Central memory CD8-positive, alpha-beta T cell (primary cell): Measurements from ENCODE around the gene COL4A5.

Experiments used
- ATAC-seq: fragments of 150-1000 bp; cut with Tn5 transposase; replicated peaks from 2 replicates; pipeline ENCODE4 v1.10.0; 2022; ENCODE audit warnings: mild to moderate bottlenecking, moderate FRiP score, moderate number of reproducible peaks; ENCODE audit not compliant: poor library complexity, severe bottlenecking; ENCODE audit errors: extremely low read depth
- DNase-seq, 2 donors: peaks; one replicate each; pipeline ENCODE4 v3.0.0; 2021; ENCODE audit warnings: low spot score in 2 of 2
- H3K27ac Mint-ChIP-seq: one replicate; pipeline ENCODE4 v1.8.0; 2022; ENCODE audit warnings: low read depth, mild to moderate bottlenecking, moderate library complexity, mixed read lengths
- H3K27me3 Mint-ChIP-seq: one replicate; pipeline ENCODE4 v1.8.0; 2022; ENCODE audit warnings: mixed read lengths
- H3K36me3 Mint-ChIP-seq: one replicate; pipeline ENCODE4 v1.8.0; 2022; ENCODE audit warnings: mild to moderate bottlenecking, moderate library complexity, mixed read lengths; ENCODE audit not compliant: insufficient read depth
- H3K4me1 Mint-ChIP-seq: one replicate; pipeline ENCODE4 v1.8.0; 2022; ENCODE audit warnings: mixed read lengths
- H3K4me3 Mint-ChIP-seq: one replicate; pipeline ENCODE4 v1.8.0; 2022; ENCODE audit warnings: mild to moderate bottlenecking, moderate library complexity, mixed read lengths
- H3K9me3 Mint-ChIP-seq: one replicate; pipeline ENCODE4 v1.8.0; 2022; ENCODE audit warnings: mixed read lengths

The COL4A5 gene

DNA sequence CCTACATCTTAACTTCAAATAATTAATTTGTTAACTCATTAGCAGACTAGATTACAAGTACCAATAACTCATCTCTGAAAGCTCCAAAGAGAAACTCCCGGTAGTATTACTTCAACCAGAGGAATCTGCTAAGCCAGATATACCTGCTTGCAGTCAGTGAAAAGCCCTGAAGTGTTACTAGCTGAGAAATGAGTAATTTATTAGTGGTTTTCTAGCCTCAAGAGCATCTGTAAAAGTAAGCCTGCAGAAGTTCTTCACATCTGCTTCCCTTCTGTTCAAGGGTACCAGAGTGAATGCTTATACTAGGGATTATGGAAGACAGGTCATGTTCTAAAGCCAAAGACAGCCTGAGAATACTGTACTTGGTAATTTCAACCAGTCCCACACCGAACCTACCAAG lies 262.0 kb downstream of the COL4A5 start:
- Mint-ChIP-seq H3K27me3 (no peaks in the 10 kb centered on the region), H3K9me3 (no peaks in the 10 kb centered on the region), H3K4me3 (no peak overlapping the region), H3K27ac (no peak overlapping the region), H3K4me1 (no peaks in the 10 kb centered on the region), H3K36me3 (no peaks in the 10 kb centered on the region)
- ATAC-seq (no peak), DNase-seq (no peak)

DNA sequence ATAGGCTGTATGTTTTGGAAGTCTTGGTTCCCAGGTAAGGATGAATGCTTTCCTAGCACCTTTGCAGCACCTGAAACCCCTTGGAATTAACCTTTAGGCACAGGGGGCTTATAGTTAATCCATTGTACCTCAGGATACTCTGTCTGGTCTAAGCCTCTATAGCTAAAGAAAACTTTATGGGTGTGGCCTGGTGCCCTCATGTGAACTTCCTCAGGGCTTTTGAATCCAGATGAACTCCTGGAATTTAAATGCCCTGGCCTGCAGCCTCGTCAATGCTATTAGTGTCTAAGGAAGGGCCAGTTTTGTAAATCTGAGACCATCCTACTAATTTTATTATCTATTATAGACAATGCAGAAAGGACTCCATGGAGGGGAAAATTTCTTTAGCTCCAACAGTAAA lies 262.9 kb downstream of the COL4A5 start:
- Mint-ChIP-seq H3K4me3 (no peak overlapping the region), H3K27ac (no peak overlapping the region), H3K27me3 (no peaks in the 10 kb centered on the region), H3K4me1 (no peaks in the 10 kb centered on the region), H3K9me3 (no peaks in the 10 kb centered on the region), H3K36me3 (no peaks in the 10 kb centered on the region)
- DNase-seq (no peak), ATAC-seq (no peak)

DNA sequence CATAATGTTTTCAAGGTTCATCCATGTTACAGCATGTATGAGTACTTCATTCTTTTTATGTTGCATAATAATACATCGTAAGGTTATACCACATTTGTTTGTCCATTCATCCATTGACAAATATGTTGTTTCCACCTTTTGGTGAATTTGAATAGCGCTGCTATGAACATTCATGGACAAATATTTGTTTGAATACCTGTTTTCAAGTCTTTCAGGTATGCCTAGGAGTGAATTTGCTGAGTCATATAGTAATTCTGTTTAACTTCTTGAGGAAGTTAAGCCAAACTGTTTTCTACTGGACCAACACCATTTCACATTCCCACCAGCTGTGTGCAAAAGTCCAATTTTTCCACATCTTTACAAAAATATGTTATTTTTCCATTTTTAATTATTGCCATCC lies 265.2 kb downstream of the COL4A5 start:
- no peak overlapping the region for H3K4me3 Mint-ChIP-seq
- H3K36me3 Mint-ChIP-seq: no peaks in the 10 kb centered on the region
- DNase-seq (no peak), ATAC-seq (no peak)
- H3K9me3 Mint-ChIP-seq: no peaks in the 10 kb centered on the region
- no peak overlapping the region for H3K27ac Mint-ChIP-seq
- no peaks in the 10 kb centered on the region for H3K4me1 Mint-ChIP-seq
- H3K27me3 Mint-ChIP-seq: no peaks in the 10 kb centered on the region

DNA sequence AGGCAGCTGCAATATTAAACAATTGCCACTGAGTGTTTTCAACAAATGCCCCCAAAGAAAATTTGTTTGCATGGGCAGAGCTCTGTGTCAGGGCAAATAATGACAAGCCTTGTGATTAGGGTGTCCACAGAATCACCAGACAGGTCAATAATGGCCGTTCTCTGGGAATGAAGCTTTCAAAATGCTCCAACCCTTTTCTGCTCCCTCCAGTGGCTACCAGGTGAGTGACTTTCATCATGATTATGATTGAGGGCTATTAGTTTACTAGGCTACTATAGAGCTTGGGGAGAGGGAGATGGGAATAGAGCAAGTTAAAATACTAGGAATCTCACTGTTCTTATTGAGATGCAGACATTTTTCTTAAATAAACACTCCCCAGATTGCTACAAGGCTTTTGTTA lies 273.2 kb downstream of the COL4A5 start:
- H3K4me1 Mint-ChIP-seq: no peaks in the 10 kb centered on the region
- no peaks in the 10 kb centered on the region for H3K27me3 Mint-ChIP-seq
- H3K4me3 Mint-ChIP-seq: no peak overlapping the region
- ATAC-seq (no peak), DNase-seq (no peak)
- peaks cover 11% of the 10 kb centered on the region for H3K9me3 Mint-ChIP-seq
- H3K27ac Mint-ChIP-seq: no peak overlapping the region
- no peaks in the 10 kb centered on the region for H3K36me3 Mint-ChIP-seq

DNA sequence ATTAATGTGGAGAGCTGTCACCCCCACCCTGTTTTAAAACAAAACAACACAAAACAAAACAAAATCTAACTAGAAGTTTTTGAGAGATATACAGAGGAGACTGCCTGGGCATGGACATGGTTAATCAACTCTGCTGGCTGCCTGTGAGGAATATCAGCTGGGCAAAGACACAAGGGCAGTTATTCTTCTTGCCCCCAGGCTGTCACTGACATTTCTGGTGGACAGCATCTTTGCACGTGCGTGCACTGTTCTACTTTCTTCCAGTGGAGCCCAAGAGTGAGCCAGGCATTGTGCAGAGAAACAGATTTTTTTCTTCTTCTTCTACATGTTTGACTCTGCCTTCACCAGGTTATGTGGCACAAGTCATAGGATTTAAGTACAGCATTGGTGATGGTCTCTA lies 282.9 kb downstream of the COL4A5 start:
- Mint-ChIP-seq H3K4me1 (no peaks in the 10 kb centered on the region), H3K36me3 (no peaks in the 10 kb centered on the region), H3K4me3 (no peak overlapping the region), H3K9me3 (no peaks in the 10 kb centered on the region), H3K27me3 (no peaks in the 10 kb centered on the region), H3K27ac (no peak overlapping the region)
- DNase-seq (no peak), ATAC-seq (no peak)

DNA sequence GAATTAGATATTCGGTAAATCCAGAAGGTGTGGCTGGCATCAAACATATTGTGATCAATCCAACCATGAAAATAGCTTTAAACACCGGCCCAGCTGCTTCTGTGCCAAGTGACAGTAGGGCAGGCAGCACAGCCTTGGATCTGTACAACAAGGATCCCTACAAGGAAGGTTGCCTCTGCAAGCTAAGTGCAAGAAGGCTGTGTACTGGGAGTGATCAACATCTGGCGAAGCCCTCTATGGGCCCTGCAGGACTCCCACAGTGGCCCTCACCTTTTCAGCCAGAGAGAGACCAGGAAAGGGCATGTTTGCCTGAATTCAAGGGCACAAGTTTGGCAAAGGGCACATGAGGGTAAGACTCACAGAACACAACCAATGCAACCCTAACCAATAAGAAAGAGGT lies 287.1 kb downstream of the COL4A5 start:
- H3K27me3 Mint-ChIP-seq: no peaks in the 10 kb centered on the region
- H3K4me1 Mint-ChIP-seq: no peaks in the 10 kb centered on the region
- ATAC-seq (no peak), DNase-seq (no peak)
- no peak overlapping the region for H3K4me3 Mint-ChIP-seq
- H3K9me3 Mint-ChIP-seq: no peaks in the 10 kb centered on the region
- no peaks in the 10 kb centered on the region for H3K36me3 Mint-ChIP-seq
- H3K27ac Mint-ChIP-seq: no peak overlapping the region

DNA sequence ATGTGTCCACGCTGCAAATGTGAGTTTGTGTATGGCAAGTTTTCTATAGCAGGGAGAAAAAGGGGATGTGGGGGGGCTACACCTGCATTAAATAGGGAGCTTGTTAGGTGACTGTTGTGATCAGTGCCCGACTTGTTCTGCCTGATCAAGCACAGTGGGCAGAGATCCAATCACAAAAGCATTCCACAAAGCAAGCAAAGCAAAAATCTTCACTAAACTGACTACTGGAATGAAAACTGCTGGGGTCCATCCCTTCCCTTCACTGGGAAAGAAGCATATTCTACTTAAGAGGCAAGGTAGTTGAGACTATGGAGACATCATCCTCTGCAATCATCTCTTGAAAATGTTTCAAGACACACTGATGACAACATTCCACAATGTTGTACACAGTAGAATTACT lies 291.5 kb downstream of the COL4A5 start:
- H3K27ac Mint-ChIP-seq: no peak overlapping the region
- H3K4me3 Mint-ChIP-seq: no peak overlapping the region
- DNase-seq (no peak), ATAC-seq (no peak)
- H3K27me3 Mint-ChIP-seq: no peaks in the 10 kb centered on the region
- H3K4me1 Mint-ChIP-seq: no peaks in the 10 kb centered on the region
- no peaks in the 10 kb centered on the region for H3K9me3 Mint-ChIP-seq
- H3K36me3 Mint-ChIP-seq: no peaks in the 10 kb centered on the region

DNA sequence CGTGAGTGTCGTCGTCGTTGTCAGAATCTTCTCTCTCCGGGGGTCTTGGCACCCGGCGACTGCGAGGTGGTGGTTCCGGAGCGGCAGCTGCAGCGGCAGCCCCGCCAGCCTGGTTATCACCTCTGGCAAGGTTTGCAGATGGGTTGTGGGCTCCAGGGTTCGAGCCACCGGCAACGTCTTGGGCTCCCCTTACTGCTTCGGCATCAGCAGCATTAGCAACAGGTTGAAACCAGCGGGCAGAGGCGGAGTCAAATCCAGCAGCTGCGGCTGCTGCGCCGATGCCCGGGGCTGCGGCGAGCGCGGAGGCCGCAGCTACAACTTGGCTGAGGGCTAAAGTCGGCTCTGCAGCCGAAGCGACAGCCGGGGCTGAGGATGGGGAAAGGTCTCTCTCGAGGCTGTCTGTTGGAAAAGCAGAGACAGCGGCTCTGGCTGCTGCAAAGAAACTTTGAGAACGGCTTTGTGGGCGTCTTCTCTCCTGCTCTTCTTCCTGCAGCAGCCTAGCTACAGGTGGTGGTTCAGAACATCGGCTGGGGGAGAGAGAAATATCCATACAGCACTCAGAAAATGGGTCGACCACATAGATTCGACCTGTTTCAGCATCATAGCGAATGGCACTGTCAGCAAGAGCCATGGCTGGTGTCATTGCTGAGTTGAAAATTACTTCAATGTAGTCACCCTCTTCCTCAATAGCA lies 293.1 kb downstream of the COL4A5 start:
- no peak overlapping the region for H3K27ac Mint-ChIP-seq
- no peaks in the 10 kb centered on the region for H3K27me3 Mint-ChIP-seq
- H3K4me3 Mint-ChIP-seq: no peak overlapping the region
- H3K36me3 Mint-ChIP-seq: no peaks in the 10 kb centered on the region
- H3K9me3 Mint-ChIP-seq: no peaks in the 10 kb centered on the region
- DNase-seq (no peak), ATAC-seq (no peak)
- H3K4me1 Mint-ChIP-seq: no peaks in the 10 kb centered on the region

DNA sequence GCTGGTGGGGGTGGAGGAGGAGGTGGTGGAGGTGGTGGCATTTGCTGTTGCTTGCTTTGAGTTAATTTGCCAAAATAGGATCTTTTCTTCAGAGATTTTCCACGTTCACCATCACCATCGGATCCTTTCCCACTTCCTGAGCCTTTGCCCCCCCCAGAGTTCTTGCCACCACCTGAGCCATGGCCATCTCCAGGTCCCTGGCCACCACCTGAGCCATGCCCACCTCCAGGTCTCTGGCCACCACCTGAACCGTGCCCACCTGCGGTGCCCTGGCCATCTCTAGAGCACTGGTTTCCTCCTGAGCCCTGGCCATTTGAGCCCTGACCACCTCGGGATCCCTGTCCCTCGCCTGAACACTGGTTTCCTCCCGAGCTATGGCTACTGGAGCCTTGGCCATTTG lies 294.8 kb downstream of the COL4A5 start:
- DNase-seq: no peak
- Mint-ChIP-seq H3K4me1 (no peaks in the 10 kb centered on the region), H3K36me3 (no peaks in the 10 kb centered on the region), H3K9me3 (no peaks in the 10 kb centered on the region), H3K27ac (no peak overlapping the region), H3K4me3 (no peak overlapping the region), H3K27me3 (no peaks in the 10 kb centered on the region)
- no peak for ATAC-seq

DNA sequence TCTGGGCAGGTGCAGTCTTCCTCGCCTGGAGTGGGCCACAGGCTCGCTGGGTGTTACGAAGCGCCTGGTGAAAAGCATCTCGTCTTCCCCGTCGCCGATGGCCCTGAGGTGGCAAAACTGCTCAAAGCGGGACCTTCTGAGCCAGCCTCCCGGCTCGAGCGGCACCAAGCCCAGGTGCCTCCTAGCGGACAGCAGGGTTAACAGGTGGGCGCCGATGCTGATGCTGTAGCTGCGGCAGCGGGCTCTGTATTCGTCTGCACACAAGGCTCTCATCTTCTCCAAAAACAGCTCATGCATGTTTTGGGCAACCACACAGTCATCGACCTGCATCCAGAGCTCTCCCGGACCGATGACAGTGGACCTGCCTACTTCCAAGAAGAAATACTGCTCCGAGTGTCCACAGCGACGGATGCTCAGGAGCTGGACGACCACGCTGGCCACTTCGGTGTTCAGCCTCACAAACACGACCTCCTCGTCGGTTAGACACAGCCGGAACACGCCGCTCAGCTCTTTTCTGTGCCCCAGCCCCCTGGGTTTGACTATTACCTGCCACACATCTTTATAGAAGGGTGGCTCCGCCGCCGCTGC lies 295.5 kb downstream of the COL4A5 start:
- Mint-ChIP-seq H3K4me1 (no peaks in the 10 kb centered on the region), H3K4me3 (no peak overlapping the region), H3K27ac (no peak overlapping the region), H3K27me3 (no peaks in the 10 kb centered on the region), H3K36me3 (no peaks in the 10 kb centered on the region), H3K9me3 (no peaks in the 10 kb centered on the region)
- ATAC-seq (no peak), DNase-seq (no peak)

DNA sequence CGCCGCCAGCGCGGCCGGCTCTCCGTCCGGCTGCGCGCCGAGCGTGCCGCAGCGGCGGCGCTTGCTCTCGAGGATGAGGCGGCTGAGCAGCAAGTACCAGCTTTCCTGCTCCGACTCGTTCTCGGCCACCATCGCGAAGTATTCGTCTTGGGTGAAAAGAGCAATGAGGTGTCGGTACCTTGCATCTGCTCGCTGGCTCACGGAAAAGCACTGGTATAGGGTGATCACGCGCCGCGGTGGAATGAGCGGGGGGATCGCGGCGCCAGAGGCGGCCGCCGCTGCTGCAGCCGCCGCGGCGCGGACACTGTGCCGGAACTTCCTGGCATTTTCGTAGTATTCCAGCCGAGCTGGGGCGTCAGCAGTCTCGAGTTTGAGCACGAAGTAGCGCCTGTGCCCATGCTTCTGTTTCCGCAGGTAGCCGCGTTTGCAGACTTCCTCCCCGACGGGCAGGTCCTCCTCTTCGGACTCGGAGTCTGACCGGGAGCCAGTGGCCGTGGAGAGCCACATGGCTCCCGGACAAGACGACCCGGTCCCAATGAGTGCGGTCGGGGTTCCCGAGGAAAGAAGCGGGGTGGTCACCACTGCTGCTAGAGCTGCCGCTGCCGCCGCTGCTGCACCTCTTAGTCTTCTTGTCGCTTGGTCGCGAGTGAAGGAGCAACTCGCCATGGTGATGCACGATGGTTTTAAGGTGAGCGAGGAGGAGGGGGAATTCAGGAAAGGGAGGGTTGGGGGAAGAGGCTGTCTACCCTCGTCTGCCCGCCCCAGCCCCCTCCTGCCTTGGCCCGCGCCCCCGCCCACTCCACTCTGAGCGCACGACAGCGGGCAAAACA lies 296.3 kb downstream of the COL4A5 start:
- no peaks in the 10 kb centered on the region for H3K4me1 Mint-ChIP-seq
- no peak overlapping the region for H3K4me3 Mint-ChIP-seq
- DNase-seq: no peak
- H3K27ac Mint-ChIP-seq: no peak overlapping the region
- no peaks in the 10 kb centered on the region for H3K9me3 Mint-ChIP-seq
- no peak for ATAC-seq
- H3K27me3 Mint-ChIP-seq: no peaks in the 10 kb centered on the region
- H3K36me3 Mint-ChIP-seq: no peaks in the 10 kb centered on the region

DNA sequence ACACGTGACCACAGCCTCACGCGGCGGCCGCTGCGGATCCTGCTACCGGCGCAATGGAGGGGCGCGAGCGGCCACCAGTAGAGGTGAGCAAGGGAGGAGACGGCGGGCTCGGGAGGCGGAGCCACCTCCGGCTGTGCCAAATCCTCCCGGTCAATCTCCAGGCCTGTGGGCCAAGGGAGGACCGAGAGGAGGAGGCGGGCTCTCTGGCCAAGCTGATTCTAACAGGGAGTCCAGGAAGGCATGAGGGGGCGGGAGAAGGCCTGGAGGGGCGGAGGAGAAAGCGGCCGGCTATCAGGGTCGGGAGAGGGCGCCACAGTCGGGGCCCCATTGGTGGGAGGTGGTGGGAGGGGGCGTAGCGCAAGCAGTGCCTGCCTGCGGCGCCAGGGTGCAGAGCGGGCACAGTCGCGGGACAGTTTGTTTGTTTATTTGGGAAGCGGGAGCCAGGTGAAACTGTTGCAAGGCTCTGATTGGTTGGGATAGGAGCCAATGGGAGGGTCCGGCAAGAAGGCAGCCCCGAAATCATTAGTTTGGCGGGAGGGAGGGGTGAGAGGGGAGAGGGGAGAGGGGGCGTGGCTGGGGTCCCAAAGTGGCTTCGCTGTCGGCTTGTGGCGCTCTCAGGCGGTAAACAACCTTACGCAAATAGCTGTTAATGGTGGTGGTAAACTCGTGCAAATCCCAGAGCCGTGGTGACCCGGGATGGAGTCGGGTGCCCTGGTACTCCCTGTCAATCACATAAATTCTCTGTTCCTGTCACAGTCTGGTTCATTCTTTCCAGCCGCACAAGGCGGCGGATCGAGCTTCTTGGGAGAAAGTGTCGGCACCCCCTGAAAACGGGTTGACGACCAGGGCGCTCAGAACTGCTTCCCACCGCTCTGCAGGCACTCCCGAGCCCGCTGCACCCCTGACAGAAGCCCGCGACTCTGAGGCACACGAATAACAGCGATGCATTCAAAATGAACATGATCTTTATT lies 297.2 kb downstream of the COL4A5 start, which contains the start of gene IRS4:
Gene IRS4 (minus strand): TSS at position 55 of the 971 bp plus-strand sequence.
- Mint-ChIP-seq H3K9me3 (no peaks in the 10 kb centered on the region), H3K36me3 (no peaks in the 10 kb centered on the region), H3K27me3 (no peaks in the 10 kb centered on the region), H3K27ac (no peak within 1 kb of the TSS), H3K4me1 (no peaks in the 10 kb centered on the region), H3K4me3 (no peak within 1 kb of the TSS)
- no peak for DNase-seq
- no peak for ATAC-seq
